ENCODE results near the gene CFAP68. TPM values are rescaled to one million over a fixed set of nuclear protein-coding genes. Genes with fewer than 3 reads are reported as not detected.

Gene CFAP68
- total and polyA plus RNA-seq, 10 of the 15 experiments (the other 5 are each of a cell fraction or from before 2014, with no cell fraction given): 35.7 to 84.4 (median 64.1) TPM

DNA sequence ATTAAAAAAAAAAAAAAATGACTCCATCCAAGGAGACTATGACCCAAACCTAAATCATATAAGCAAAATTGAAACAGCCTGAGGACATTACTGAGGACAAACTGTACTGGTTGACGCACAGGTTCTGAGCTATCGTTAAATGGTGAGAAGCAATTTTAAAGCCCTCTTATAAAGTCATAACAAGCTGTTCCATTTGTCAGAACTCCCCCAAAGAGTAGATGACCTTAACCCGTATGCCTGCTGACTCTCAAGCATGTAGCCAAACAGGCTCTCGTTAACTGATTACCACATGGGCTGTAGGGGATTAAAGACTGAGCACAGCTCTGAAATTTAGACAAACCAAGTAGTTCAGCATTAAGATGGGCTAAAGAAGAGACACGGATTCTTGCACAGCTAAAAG lies 30.0 kb downstream of the CFAP68 start (continued):
- TF ChIP-seq, protein P1, sequence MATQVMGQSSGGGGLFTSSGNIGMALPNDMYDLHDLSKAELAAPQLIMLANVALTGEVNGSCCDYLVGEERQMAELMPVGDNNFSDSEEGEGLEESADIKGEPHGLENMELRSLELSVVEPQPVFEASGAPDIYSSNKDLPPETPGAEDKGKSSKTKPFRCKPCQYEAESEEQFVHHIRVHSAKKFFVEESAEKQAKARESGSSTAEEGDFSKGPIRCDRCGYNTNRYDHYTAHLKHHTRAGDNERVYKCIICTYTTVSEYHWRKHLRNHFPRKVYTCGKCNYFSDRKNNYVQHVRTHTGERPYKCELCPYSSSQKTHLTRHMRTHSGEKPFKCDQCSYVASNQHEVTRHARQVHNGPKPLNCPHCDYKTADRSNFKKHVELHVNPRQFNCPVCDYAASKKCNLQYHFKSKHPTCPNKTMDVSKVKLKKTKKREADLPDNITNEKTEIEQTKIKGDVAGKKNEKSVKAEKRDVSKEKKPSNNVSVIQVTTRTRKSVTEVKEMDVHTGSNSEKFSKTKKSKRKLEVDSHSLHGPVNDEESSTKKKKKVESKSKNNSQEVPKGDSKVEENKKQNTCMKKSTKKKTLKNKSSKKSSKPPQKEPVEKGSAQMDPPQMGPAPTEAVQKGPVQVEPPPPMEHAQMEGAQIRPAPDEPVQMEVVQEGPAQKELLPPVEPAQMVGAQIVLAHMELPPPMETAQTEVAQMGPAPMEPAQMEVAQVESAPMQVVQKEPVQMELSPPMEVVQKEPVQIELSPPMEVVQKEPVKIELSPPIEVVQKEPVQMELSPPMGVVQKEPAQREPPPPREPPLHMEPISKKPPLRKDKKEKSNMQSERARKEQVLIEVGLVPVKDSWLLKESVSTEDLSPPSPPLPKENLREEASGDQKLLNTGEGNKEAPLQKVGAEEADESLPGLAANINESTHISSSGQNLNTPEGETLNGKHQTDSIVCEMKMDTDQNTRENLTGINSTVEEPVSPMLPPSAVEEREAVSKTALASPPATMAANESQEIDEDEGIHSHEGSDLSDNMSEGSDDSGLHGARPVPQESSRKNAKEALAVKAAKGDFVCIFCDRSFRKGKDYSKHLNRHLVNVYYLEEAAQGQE (IDR thresholded peaks at IDR 0.05; ENCODE audit: low read depth, low read length): no peak
- no peak for TF ChIP-seq SREBF2 (IDR thresholded peaks at IDR 0.05; ENCODE audit: low read length)

DNA sequence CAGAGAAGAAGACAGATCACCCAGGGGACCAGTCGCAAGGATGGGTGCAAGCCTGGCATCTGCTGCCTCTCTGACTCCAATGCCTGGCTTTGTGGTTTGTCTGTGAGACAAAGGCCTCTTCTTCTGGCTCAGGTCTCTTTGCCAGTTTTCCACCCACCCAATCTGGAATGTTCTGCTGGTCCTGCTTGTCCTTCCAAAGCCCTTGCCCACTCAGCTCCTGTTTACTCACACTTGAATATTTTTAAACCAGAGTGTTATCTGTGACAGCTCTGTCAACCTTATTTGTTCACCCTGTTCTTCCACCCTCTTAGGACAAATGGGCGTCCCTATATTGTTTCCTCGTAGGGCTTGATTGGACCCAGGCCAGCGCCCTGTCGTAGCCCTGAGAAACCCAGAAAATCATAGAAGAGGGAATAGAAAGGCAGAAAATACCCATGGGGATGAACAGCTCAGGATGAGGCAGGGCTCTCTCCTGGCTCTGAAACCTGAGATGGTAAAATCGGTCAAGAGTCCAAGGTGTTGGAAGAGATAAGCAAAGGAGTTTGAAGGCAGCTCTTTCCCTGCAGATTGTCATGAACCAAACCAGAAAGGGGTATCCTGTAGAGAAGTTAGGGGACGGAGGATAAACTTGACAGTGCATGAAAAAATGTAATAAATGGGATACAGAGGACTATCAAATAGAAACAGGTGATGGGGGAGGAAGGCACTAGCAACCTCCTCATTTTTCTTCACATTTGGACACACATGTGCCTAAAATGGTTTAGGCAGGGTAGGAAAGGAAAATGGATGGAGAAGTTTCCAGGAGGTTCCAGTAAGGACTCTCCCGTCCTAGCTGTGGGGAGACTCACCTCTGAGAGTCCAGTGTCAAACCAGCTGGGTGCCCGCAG lies 31.6 kb downstream of the CFAP68 start:
- no peak for FAIRE-seq
- no peak overlapping the region for H3K4me3 ChIP-seq
- no peaks in the 10 kb centered on the region for H3K4me1 ChIP-seq (ENCODE audit: control insufficient read depth, insufficient read depth, low read length)
- H3K9ac ChIP-seq (ENCODE audit: control insufficient read depth, insufficient read depth, low read length): no peak overlapping the region
- no peak overlapping the region for H3K27ac ChIP-seq (ENCODE audit: control insufficient read depth, insufficient read depth)
- DNase-seq (ENCODE audit: low read depth, low spot score): no peak
- H3K36me3 ChIP-seq (ENCODE audit: control insufficient read depth in 2 of 2, insufficient read depth in 2 of 2, low read length in 1 of 2): no peaks in the 10 kb centered on the region
- H3K9me3 ChIP-seq (replicated peaks; ENCODE audit: control insufficient read depth, insufficient read depth, low read length): no peaks in the 10 kb centered on the region
- H4K20me1 ChIP-seq (ENCODE audit: control insufficient read depth, insufficient read depth): no peaks in the 10 kb centered on the region
- no TSS peak for BruUV-seq (replicated peaks)
- H3K27me3 ChIP-seq (replicated peaks in 1 of 2; ENCODE audit: control insufficient read depth in 2 of 2, insufficient read depth in 2 of 2, low read length in 1 of 2): no peaks in the 10 kb centered on the region; a peak in 2 of 4 replicates
- H2AFZ ChIP-seq (ENCODE audit: control insufficient read depth, low read depth, low read length): no peak overlapping the region
- in situ Hi-C loops (cut with MboI): no loop called here
- ATAC-seq: no peak
- no peaks in the 10 kb centered on the region for H3K79me2 ChIP-seq (ENCODE audit: control insufficient read depth, insufficient read depth, low read length)
- ChIA-PET CTCF (interaction anchor here (1.4 kb wide), 1 partner anchor 16 kb away, joined by 5 read pairs; no protein-coding TSS in a partner anchor), SMC1A (ENCODE audit: uncharacterized antibody, unreplicated experiment) (no interaction called here), RAD21 (ENCODE audit: unreplicated experiment) (interaction anchor here (0.6 to 0.7 kb wide), 2 partner anchors 13 to 40 kb away, joined by 3 read pairs; partner anchors contain the start of gene ALG9), POLR2A (no interaction called here)
- no peak overlapping the region for H3K4me2 ChIP-seq (ENCODE audit: control insufficient read depth, insufficient read depth)
- 51% methylated on average over 9 of the region's 9 CpGs for WGBS (ENCODE audit: insufficient coverage, insufficient replicate concordance, low lambda C conversion rate, missing lambda C conversion rate)
- intact Hi-C loops (cut with micrococcal nuclease; ENCODE audit: unreplicated experiment): no loop called here
- TF ChIP-seq BCL11A (IDR thresholded peaks at IDR 0.05; ENCODE audit: low read depth, low read length): no peak
- TF ChIP-seq STAT1 (conservative IDR thresholded peaks at IDR 0.05): no peak
- TF ChIP-seq SUZ12 (IDR thresholded peaks at IDR 0.05; ENCODE audit: unreplicated experiment): no peak
- no peak for TF ChIP-seq EGR1 (IDR thresholded peaks at IDR 0.05; ENCODE audit: borderline replicate concordance in 1 of 2, low read depth in 2 of 2, low read length in 2 of 2)
- TF ChIP-seq, protein P2, sequence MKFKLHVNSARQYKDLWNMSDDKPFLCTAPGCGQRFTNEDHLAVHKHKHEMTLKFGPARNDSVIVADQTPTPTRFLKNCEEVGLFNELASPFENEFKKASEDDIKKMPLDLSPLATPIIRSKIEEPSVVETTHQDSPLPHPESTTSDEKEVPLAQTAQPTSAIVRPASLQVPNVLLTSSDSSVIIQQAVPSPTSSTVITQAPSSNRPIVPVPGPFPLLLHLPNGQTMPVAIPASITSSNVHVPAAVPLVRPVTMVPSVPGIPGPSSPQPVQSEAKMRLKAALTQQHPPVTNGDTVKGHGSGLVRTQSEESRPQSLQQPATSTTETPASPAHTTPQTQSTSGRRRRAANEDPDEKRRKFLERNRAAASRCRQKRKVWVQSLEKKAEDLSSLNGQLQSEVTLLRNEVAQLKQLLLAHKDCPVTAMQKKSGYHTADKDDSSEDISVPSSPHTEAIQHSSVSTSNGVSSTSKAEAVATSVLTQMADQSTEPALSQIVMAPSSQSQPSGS (IDR thresholded peaks at IDR 0.05; ENCODE audit: low read length): no peak
- TF ChIP-seq IKZF1 (conservative IDR thresholded peaks at IDR 0.05): no peak
- no peak for TF ChIP-seq PML (IDR thresholded peaks at IDR 0.05; ENCODE audit: low read length)
- TF ChIP-seq, protein P3, sequence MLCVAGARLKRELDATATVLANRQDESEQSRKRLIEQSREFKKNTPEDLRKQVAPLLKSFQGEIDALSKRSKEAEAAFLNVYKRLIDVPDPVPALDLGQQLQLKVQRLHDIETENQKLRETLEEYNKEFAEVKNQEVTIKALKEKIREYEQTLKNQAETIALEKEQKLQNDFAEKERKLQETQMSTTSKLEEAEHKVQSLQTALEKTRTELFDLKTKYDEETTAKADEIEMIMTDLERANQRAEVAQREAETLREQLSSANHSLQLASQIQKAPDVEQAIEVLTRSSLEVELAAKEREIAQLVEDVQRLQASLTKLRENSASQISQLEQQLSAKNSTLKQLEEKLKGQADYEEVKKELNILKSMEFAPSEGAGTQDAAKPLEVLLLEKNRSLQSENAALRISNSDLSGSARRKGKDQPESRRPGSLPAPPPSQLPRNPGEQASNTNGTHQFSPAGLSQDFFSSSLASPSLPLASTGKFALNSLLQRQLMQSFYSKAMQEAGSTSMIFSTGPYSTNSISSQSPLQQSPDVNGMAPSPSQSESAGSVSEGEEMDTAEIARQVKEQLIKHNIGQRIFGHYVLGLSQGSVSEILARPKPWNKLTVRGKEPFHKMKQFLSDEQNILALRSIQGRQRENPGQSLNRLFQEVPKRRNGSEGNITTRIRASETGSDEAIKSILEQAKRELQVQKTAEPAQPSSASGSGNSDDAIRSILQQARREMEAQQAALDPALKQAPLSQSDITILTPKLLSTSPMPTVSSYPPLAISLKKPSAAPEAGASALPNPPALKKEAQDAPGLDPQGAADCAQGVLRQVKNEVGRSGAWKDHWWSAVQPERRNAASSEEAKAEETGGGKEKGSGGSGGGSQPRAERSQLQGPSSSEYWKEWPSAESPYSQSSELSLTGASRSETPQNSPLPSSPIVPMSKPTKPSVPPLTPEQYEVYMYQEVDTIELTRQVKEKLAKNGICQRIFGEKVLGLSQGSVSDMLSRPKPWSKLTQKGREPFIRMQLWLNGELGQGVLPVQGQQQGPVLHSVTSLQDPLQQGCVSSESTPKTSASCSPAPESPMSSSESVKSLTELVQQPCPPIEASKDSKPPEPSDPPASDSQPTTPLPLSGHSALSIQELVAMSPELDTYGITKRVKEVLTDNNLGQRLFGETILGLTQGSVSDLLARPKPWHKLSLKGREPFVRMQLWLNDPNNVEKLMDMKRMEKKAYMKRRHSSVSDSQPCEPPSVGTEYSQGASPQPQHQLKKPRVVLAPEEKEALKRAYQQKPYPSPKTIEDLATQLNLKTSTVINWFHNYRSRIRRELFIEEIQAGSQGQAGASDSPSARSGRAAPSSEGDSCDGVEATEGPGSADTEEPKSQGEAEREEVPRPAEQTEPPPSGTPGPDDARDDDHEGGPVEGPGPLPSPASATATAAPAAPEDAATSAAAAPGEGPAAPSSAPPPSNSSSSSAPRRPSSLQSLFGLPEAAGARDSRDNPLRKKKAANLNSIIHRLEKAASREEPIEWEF (IDR thresholded peaks at IDR 0.05; ENCODE audit: insufficient replicate concordance, low read depth, low read length): no peak
- no peak for TF ChIP-seq CBX3 (IDR thresholded peaks at IDR 0.05; ENCODE audit: borderline replicate concordance, low read depth)
